ENCODE data around the gene GPR37. TPM values are rescaled to one million over a fixed set of nuclear protein-coding genes. Genes with fewer than 3 reads are reported as not detected.

Gene GPR37
- total and polyA plus RNA-seq, 10 of the 15 experiments (the other 5 are each of a cell fraction or from before 2014, with no cell fraction given) = 0.02 TPM; not detected in 9

DNA sequence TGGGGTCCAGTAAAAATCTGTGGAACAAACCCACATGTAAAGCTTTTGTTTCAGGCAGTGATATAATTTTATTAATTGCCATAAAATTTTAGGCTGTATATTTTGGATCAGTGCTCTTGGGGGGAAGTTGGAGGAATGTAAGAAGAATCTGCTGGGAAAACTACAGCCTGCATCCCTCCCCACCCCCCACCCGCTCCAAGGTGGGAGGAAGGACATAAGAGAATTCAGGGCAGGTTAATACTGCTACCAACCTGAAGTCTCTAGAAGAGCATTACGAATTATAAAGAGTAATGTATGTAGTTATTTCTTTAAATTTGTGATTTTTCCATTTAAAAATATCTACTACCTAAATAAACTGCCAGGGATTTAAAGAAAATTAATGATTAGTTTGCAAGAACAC lies 47.2 kb upstream of the GPR37 start:
- ChIA-PET RAD21 (ENCODE audit: unreplicated experiment) (interaction anchor here (0.7 kb wide), 1 partner anchor 600 kb away, joined by 4 read pairs; no protein-coding TSS in a partner anchor), CTCF (interaction anchor here (0.8 to 1.4 kb wide), 4 partner anchors 18 to 712 kb away, joined by 3 read pairs; no protein-coding TSS in a partner anchor), SMC1A (ENCODE audit: uncharacterized antibody, unreplicated experiment) (no interaction called here), POLR2A (no interaction called here)
- WGBS (ENCODE audit: insufficient coverage, insufficient replicate concordance, low lambda C conversion rate, missing lambda C conversion rate) = 27% methylated on average over 2 of the region's 2 CpGs
- FAIRE-seq (no peak), ATAC-seq (no peak), DNase-seq (ENCODE audit: low read depth, low spot score) (no peak)
- BruUV-seq (replicated peaks) = no TSS peak
- H3K79me2 ChIP-seq (ENCODE audit: control insufficient read depth, insufficient read depth, low read length) = no peaks in the 10 kb centered on the region
- intact Hi-C loops (cut with micrococcal nuclease; ENCODE audit: unreplicated experiment) = no loop called here
- no peak overlapping the region for H2AFZ ChIP-seq (ENCODE audit: control insufficient read depth, low read depth, low read length)
- H4K20me1 ChIP-seq (ENCODE audit: control insufficient read depth, insufficient read depth) = no peaks in the 10 kb centered on the region
- no peak overlapping the region for H3K4me3 ChIP-seq
- no peaks in the 10 kb centered on the region for H3K27me3 ChIP-seq (replicated peaks in 1 of 2; ENCODE audit: control insufficient read depth in 2 of 2, insufficient read depth in 2 of 2, low read length in 1 of 2)
- TF ChIP-seq RFX5 (IDR thresholded peaks at IDR 0.05; ENCODE audit: low read depth, low read length) (no peak), NRF1 (conservative IDR thresholded peaks at IDR 0.05; ENCODE audit: low read depth, low read length) (no peak), SREBF1 (IDR thresholded peaks at IDR 0.05; ENCODE audit: low read length) (no peak), NFXL1 (IDR thresholded peaks at IDR 0.05; ENCODE audit: borderline replicate concordance) (no peak), WRNIP1 (IDR thresholded peaks at IDR 0.05; ENCODE audit: borderline replicate concordance, low read depth, low read length) (no peak), BCLAF1 (IDR thresholded peaks at IDR 0.05) (no peak), JUNB (IDR thresholded peaks at IDR 0.05) (no peak), RAD21 (IDR thresholded peaks at IDR 0.05; ENCODE audit: insufficient read depth, low read depth, low read length) (no peak), E2F4 (IDR thresholded peaks at IDR 0.05; ENCODE audit: low read depth, low read length) (no peak), HDGF (IDR thresholded peaks at IDR 0.05) (no peak), CHD2 (IDR thresholded peaks at IDR 0.05; ENCODE audit: borderline replicate concordance, low read depth, low read length) (no peak), MXI1 (IDR thresholded peaks at IDR 0.05; ENCODE audit: low read depth, low read length) (no peak), NR2C1 (IDR thresholded peaks at IDR 0.05) (no peak)
- TF ChIP-seq, protein P1, sequence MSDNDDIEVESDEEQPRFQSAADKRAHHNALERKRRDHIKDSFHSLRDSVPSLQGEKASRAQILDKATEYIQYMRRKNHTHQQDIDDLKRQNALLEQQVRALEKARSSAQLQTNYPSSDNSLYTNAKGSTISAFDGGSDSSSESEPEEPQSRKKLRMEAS (IDR thresholded peaks at IDR 0.05; ENCODE audit: low read depth, low read length) = no peak
- TF ChIP-seq, protein P2, sequence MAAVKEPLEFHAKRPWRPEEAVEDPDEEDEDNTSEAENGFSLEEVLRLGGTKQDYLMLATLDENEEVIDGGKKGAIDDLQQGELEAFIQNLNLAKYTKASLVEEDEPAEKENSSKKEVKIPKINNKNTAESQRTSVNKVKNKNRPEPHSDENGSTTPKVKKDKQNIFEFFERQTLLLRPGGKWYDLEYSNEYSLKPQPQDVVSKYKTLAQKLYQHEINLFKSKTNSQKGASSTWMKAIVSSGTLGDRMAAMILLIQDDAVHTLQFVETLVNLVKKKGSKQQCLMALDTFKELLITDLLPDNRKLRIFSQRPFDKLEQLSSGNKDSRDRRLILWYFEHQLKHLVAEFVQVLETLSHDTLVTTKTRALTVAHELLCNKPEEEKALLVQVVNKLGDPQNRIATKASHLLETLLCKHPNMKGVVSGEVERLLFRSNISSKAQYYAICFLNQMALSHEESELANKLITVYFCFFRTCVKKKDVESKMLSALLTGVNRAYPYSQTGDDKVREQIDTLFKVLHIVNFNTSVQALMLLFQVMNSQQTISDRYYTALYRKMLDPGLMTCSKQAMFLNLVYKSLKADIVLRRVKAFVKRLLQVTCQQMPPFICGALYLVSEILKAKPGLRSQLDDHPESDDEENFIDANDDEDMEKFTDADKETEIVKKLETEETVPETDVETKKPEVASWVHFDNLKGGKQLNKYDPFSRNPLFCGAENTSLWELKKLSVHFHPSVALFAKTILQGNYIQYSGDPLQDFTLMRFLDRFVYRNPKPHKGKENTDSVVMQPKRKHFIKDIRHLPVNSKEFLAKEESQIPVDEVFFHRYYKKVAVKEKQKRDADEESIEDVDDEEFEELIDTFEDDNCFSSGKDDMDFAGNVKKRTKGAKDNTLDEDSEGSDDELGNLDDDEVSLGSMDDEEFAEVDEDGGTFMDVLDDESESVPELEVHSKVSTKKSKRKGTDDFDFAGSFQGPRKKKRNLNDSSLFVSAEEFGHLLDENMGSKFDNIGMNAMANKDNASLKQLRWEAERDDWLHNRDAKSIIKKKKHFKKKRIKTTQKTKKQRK (IDR thresholded peaks at IDR 0.05; ENCODE audit: low read depth, low read length) = no peak
- no peaks in the 10 kb centered on the region for H3K36me3 ChIP-seq (ENCODE audit: control insufficient read depth in 2 of 2, insufficient read depth in 2 of 2, low read length in 1 of 2)
- no peak overlapping the region for H3K4me2 ChIP-seq (ENCODE audit: control insufficient read depth, insufficient read depth)
- no peak overlapping the region for H3K27ac ChIP-seq (ENCODE audit: control insufficient read depth, insufficient read depth)
- in situ Hi-C loops (cut with MboI) = no loop called here
- H3K9me3 ChIP-seq (replicated peaks; ENCODE audit: control insufficient read depth, insufficient read depth, low read length) = no peaks in the 10 kb centered on the region
- H3K9ac ChIP-seq (ENCODE audit: control insufficient read depth, insufficient read depth, low read length) = no peak overlapping the region
- H3K4me1 ChIP-seq (ENCODE audit: control insufficient read depth, insufficient read depth, low read length) = no peaks in the 10 kb centered on the region

All from GM12878 (cell line).